Breast epithelium (tissue), 4 donors: Measurements from ENCODE around the gene MPPED1. TPM values are rescaled to one million over a fixed set of nuclear protein-coding genes. Genes with fewer than 3 reads are reported as not detected.

ENCODE experiments used
- DNase-seq, 2 donors: peaks; one replicate each; pipeline ENCODE4 v3.0.0-alpha.2; 2019; ENCODE audit warnings: low spot score in 2 of 2
- H3K27ac ChIP-seq, 2 donors: fragments of 200-600 bp; sonication (generic) in 1 of 2; one replicate each; pipeline ENCODE4 v1.5.1; 2016 to 2019; ENCODE audit warnings: mild to moderate bottlenecking in 1 of 2
- H3K27me3 ChIP-seq, 2 donors: fragments of 200-600 bp; sonication (generic) in 1 of 2; one replicate each; pipeline versions ENCODE4 v1.5.1 to v1.6.0; 2017 to 2019; ENCODE audit warnings: control low read depth in 1 of 2, mild to moderate bottlenecking in 1 of 2
- H3K36me3 ChIP-seq: fragments of 200-600 bp; one replicate; pipeline ENCODE4 v1.5.1; 2019
- H3K4me1 ChIP-seq, 2 donors: fragments of 200-600 bp; sonication (generic); one replicate each; pipeline ENCODE4 v1.5.1; 2016 to 2019; ENCODE audit warnings: control low read depth in 1 of 2
- H3K4me3 ChIP-seq, 3 donors: fragments of 200-600 bp; sonication (generic); 1 replicate in 2 of 3; 2 replicates in 1 of 3; pipeline ENCODE4 v1.5.1; 2016 to 2019; ENCODE audit warnings: mild to moderate bottlenecking in 3 of 3, moderate library complexity in 2 of 3
- H3K9me3 ChIP-seq, 2 donors: fragments of 200-600 bp; sonication (generic) in 1 of 2; one replicate each; pipeline ENCODE4 v1.5.1; 2016 to 2019; ENCODE audit warnings: control low read depth in 1 of 2
- CTCF ChIP-seq, 3 donors: fragments of 450-650 bp; IDR thresholded peaks; one replicate each; pipeline ENCODE4 v1.5.1; 2016 to 2017; ENCODE audit warnings: antibody characterized with exemption in 3 of 3, mild to moderate bottlenecking in 3 of 3, moderate library complexity in 3 of 3
- POLR2A ChIP-seq: fragments of 450-650 bp; IDR thresholded peaks from one replicate; pipeline ENCODE4 v1.6.1; 2016; ENCODE audit warnings: antibody characterized with exemption, mild to moderate bottlenecking, moderate library complexity
- POLR2AphosphoS5 ChIP-seq, 3 donors: sonication (generic); formaldehyde crosslinking; IDR thresholded peaks; one replicate each; pipeline ENCODE4 v1.6.1; 2017; ENCODE audit warnings: antibody characterized with exemption in 3 of 3
- intact Hi-C: fragments of 100-400 bp; cut with DNase I; formaldehyde crosslinking; loops from one replicate; pipeline ENCODE4 v1.15.1; 2023; ENCODE audit warnings: low total_unique reads
- total RNA-seq, 3 donors: library from RNA; depleted of rRNA; stranded (reverse); fragments of >200 nt; gene quantifications; one replicate each; pipeline ENCODE4 v1.1.0, GENCODE V29; 2016

MPPED1 gene
- total RNA-seq, 3 donors from 2014 or later, result 0.29 TPM; not detected in 2

GRCh38 chr22:43434275-43434927 lies 22.6 kb downstream of the MPPED1 start:
- intact Hi-C loops, result no loop called here
- no peak for DNase-seq
- Histone ChIP-seq H3K4me3 (no peak overlapping the region), H3K27ac (no peak overlapping the region), H3K9me3 (no peaks in the 10 kb centered on the region), H3K27me3 (peaks cover 0 to 20% of the 10 kb centered on the region in 2 donors), H3K36me3 (no peaks in the 10 kb centered on the region), H3K4me1 (no peaks in the 10 kb centered on the region)
- TF ChIP-seq POLR2A (no peak), POLR2AphosphoS5 (IDR thresholded peaks at IDR 0.05) (no peak), CTCF (IDR thresholded peaks at IDR 0.05) (no peak)

- Histone ChIP-seq H3K4me1 (no peaks in the 10 kb centered on the region), H3K27me3 (peaks cover 0 to 15% of the 10 kb centered on the region in 2 donors), H3K36me3 (no peaks in the 10 kb centered on the region), H3K4me3 (no peak overlapping the region), H3K9me3 (no peaks in the 10 kb centered on the region), H3K27ac (no peak overlapping the region)
- no peak for DNase-seq
- TF ChIP-seq CTCF (IDR thresholded peaks at IDR 0.05) (no peak), POLR2A (no peak), POLR2AphosphoS5 (IDR thresholded peaks at IDR 0.05) (no peak)
- intact Hi-C loops, result no loop called here
These were observed 23.1 kb downstream of the MPPED1 start for GRCh38 chr22:43434928-43435311.

- TF ChIP-seq POLR2A (no peak), POLR2AphosphoS5 (IDR thresholded peaks at IDR 0.05) (no peak), CTCF (IDR thresholded peaks at IDR 0.05) (no peak)
- DNase-seq, result peak; percentile 25 to 80
- Histone ChIP-seq H3K36me3 (no peaks in the 10 kb centered on the region), H3K4me3 (no peak overlapping the region), H3K9me3 (no peaks in the 10 kb centered on the region), H3K4me1 (no peaks in the 10 kb centered on the region), H3K27ac (peak overlapping the region in 1 of 2 donors; percentile 43), H3K27me3 (peaks cover 0 to 9% of the 10 kb centered on the region in 2 donors)
- intact Hi-C loops, result no loop called here
These were observed 24.3 kb downstream of the MPPED1 start for GRCh38 chr22:43435851-43436811.

GRCh38 chr22:43436868-43437267 lies 25.1 kb downstream of the MPPED1 start:
- Histone ChIP-seq H3K36me3 (no peaks in the 10 kb centered on the region), H3K27ac (no peak overlapping the region), H3K27me3 (peaks cover 0 to 4% of the 10 kb centered on the region in 2 donors), H3K4me1 (no peaks in the 10 kb centered on the region), H3K9me3 (no peaks in the 10 kb centered on the region), H3K4me3 (no peak overlapping the region)
- DNase-seq, result no peak
- no peak for TF ChIP-seq CTCF (IDR thresholded peaks at IDR 0.05)
- TF ChIP-seq POLR2A, result no peak
- no peak for TF ChIP-seq POLR2AphosphoS5 (IDR thresholded peaks at IDR 0.05)
- intact Hi-C loops, result no loop called here
